Globus pallidus (tissue), 1 donor: Measurements from ENCODE around the gene QKI.

Source experiments
- DNase-seq: peaks from one replicate; pipeline ENCODE4 v3.0.0-alpha.2; 2015; ENCODE audit warnings: low spot score

Gene QKI

DNA sequence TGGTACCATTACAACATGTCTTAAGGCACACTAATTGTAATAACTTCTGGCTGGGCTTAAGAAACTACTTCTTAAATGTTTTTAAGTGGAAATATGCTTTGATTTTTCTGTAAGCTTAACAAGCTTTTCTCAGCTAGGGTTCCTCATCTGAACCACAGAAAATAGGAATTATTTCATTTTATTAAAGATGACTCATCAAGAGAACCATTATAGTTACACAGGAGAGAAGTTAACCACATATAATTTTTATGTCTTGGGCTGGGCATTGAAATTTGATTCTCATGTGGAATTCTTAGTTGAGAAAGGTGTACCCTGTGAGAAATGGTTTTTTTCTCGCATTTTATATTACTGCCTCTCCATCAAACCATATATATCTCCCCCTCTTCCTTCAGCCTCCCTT lies 75.1 kb downstream of the QKI start:
- no peak for DNase-seq

DNA sequence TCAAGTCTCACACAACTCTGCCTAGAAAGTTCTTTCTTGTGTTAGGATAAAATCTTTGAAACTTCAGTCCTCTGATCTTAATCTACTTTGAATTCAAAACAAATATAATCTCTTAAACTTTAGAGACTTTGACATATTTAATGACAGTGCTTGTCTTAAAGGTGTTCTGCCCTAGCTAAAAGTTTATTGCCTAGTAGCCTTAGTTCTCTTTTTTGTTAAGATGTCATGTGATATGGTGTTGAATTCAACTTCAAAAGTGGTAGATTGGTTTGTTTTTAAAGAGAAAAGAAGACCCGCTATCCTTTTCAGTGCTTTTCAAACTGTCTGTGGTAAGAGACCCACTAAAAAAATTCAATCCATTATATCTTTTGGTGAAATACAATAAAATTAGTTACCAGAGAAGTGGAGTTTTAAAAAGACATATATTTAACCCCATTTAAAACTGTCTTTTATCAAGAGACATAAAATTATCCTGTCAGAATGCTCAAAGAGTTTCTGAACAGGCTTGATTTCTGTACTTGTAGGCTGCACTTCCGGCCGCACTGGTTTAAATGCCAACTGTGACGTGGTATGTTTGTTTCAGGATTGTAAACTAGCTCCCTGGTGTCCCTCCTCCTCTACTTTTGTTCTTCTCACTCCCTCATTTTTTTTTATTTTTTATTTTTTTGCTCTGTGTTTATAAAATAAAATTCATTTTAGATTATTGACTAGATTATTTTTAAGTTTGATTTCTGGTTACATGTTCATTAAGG lies 76.5 kb downstream of the QKI start:
- DNase-seq, result peak; percentile 63

DNA sequence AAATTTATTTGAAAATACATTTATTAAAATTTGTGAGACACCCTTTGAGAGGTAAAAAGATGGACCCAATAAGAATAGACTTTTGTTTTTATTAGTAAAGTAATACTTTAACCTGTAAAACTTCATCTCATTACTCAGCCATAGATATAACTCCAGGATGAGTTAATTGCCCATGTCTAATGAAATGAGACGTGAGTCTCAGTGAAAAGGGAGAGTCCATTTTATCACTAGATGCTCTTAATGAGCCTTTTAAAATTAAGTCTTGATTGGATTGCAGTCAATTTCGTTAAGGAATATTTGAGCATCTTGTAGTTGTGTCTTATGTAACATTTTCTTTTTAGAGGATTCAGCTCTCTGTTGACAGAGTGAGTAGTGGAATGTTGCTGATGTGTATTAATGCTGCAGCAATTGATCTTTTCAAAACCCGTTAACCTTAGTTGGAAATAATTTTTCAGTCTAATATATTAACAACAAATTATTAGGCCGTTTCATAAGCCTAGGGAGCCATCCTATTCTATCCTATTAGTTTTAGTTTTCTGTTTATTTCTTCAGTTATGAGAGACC lies 77.3 kb downstream of the QKI start:
- DNase-seq, result no peak

DNA sequence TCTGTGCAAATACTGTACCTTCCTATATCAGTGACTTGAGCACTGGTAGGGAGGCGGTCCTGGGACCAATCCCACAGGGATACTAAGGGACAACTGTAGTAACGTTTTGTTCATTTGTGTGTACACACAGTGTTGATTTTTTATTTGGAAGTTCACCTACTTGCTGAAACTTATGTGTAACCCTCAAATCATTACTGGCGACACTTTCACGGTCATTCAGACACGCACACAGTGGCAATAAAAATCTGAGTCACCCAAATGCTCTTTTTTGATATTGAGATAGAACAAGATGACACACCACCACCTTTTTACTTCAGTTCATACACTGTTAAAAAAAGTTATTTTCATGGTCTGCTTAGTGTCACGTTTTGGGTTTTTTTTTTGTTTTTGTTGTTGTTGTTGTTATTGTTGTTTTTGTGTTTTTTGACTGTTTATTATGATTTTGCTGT lies 79.8 kb downstream of the QKI start:
- DNase-seq, result no peak

DNA sequence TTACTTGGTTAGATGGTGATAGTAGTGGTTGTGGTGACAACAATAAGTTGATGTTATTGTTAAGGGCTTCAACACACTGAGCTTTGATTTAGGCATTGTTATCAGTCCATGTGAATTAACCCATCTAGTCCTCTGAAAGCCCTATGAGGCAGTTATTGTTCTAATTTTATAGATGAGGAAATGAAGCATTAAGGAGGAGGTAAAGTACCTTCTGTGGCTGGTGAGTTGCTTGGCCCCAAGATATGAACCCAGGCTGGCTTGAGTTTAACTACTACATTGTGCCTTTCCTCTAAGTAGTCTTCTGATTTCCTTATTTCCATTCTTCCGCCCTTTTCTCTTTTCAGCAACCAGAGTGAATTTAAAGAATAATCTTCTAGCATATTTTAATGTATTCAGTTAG lies 81.7 kb downstream of the QKI start:
- DNase-seq, result no peak

DNA sequence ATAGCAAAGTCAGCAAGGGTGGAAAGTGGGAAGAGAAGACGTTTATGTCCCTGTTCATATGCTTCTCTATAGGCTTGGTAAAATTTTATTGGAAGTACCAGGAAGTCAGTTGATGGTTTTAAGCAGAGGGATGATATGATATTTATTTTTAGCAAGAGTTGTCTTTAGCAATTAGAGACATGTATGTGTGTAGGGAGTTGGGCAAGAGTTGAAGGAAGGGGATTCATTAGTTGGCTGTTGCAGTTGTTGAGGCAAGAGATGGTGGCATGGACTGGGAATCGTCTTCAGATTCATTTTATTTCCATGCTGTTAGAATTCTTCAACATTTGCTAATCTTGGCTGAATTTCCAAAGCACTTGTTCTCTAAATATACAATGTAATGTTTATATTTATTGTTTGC lies 85.6 kb downstream of the QKI start:
- no peak for DNase-seq

DNA sequence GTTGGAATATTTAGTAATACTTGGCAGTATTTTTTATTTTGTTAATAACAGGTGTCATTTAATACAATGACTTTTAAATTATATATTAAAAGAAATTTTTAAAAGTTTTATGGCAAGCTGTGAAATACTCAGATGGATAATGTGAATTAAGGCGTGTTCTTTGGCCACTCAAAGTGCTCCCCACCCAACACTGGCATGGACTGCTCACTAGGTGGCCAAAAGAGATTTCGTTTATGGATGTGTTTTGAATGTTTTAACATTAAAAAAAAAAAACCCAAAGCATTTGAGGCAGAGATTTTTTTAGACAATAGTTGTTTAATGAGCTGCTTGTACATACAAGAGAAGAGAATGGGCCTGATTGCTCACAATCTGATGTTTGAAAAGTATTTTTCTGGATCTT lies 86.5 kb downstream of the QKI start:
- no peak for DNase-seq

DNA sequence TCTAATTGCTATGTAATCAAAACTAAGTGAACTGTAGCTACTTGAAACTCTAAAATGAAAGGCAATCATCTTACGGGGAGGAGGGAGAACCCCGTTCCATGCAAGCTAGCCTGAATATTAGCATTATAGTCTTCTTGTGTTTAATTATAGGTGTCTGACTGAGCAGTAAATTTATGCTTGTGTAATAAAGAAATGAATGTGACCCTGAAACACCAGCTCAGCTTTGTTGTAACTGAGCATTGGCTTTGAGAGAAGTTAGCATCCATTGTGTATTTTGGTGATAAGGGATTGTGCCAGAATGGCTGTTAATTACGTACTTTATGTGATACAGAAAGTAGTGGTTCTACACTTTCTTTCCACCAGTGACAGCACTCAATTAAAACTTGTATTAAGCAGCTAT lies 86.9 kb downstream of the QKI start:
- DNase-seq, result no peak

DNA sequence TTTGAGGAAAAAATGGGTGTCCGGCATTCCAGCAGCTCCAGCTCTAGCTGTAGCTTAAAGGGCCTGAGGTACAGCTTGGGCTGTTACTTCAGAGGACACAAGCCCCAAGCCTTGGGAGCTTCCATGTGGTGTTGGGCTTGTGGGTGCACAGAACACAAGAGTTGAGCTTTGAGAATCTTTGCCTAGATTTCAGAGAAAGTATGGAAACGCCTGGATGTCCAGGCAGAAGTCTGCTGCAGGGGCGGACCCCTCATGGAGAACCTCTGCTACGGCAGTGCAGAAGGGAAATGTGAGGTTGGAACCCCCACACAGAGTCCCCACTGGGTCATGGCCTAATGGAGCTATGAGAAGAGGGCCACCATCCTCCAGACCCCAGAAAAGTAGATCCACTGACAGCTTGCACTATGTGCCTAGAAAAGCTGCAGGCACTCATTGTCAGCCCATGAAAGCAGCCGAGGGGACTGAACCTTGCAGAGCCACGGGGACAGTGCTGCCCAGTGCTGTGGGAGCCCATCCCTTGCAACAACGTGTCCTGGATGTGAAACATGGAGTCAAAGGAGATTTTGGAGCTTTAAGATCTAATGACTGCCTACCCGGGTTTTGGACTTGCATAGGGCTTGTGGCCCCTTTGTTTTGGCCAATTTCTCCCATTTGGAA lies 90.6 kb downstream of the QKI start:
- no peak for DNase-seq

DNA sequence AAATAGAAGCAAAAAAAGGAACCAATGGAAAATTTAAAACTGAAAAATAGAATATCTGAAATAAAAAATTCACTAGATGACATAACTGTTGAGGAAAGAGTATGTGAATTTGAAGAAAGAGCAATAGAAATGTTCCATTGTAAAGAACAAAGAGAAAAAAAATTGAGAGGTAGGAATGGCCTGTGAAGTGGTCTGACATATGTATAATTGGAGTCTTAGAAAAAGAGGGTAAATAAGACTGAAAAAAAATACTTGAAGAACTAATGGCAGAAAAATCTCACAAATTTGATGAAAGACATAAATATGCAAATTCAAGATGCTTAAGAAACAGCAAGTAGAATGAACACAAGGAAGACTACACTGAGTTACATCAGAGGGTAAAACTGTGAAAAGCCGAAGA lies 93.4 kb downstream of the QKI start:
- no peak for DNase-seq

DNA sequence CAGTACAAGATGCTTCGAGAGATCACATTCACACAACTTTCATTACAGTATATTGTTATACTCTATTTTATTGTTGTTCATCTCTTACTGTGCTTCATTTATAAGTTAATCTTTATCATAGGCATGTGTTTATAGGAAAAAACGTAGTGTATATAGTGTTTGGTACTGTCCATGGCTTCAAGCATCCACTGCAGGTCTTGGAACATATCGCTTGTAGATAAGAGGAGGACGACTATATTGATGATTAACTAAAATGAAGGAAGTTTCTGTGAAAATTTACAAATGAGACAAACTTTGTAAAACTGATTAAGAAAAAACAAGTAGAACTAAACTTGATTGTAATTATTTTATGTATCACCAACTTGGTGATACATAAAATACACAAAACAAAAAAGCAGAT lies 98.5 kb downstream of the QKI start:
- DNase-seq, result no peak

DNA sequence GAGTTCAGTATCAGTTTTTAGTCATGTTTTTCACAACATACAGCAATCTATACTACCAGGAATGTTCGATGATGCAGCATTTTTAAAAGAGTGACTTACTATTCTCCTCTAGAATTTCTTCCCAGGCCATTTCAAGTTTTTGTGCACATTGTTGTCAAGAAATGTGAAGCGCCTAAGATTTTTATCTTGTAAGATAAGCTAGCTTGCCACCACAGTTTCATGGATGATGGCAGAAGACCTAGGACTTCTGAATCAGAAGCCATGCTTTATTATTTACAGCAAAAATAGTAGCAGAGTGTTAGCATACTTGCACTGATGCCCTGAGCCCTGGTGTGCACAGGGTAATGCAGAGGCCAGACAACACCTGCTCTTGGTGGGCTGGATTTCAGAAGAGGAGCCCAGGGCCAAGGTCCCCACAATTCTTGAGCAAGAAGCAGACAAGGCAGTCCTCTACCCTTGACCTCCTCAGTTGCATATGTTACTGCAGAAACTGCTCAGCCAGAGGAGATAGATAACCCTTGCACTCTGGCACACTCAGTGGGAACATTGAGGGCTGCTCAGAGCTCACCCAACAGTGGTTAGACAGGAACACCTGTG lies 99.2 kb downstream of the QKI start:
- no peak for DNase-seq

DNA sequence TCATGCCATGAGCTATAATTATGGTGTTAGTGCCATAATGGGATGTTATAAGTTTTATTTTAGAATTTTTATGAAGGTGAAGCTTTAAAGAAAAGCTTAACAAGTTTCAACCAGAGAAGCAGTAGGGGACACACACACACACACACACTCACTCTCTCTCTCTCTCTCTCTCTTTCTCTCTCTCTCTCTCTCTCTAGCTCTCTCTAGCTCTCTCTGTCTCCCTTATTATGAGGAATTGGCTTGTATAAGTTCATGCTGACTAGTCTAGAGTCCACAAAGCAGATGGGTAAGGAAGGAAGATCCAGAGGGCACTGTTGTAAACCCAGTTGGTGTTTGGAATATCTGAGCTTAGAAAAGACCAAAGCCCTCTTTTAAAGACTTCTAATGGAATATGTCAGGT lies 102.4 kb downstream of the QKI start:
- no peak for DNase-seq

DNA sequence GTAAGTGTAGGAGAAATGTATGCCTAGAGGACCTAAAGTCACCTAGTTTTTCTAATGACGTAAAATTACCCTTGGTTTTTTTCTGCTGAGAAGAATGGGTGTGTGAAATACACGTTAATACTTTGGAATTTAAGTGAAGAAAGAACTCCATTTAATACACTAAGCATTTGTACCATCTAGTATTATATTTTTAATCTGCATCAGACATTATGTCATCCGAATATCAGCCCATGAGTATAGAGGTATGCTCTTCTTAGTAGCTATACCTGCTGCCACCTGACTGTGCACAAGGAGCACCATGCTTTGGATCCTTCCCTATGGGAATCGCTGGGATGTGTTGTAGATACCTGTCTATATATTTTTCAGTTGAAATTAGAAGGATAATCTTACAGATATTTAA lies 106.4 kb downstream of the QKI start:
- no peak for DNase-seq

DNA sequence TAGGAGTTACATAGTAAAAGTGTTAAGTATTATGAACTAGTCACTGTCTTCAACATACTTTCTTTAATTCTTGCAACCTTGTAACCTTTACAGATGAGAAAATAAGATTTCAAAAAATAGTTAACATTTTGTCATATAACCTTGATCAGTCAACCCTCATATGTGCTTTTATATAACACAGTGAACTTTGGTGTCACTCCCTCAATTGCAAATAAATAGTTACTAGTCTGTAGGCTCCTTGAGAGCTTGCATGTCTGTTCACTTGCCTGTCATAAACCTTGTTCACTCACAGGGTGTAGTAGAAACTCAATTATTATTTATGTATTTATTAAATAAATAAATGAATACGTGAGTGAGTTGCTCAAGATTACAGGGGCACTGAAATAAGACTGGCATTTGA lies 107.5 kb downstream of the QKI start:
- DNase-seq, result no peak

DNA sequence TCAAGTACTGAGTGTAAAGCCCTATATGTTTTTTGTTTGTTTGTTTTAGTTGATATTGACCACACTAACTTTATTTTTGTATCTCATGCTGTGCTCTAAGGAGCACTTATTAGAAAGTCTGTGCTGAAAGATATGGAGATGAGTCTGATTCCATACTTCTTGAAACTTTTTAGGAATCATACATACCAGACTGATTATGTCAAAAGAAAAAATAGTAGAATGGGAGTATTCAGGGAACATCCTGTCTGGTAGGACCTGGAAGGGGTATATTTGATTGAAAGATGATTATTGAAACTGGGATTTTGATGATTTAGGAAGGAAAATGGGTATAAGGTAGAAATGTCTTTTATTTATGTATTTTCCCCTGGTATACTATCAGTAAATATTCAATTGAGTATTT lies 111.4 kb downstream of the QKI start:
- DNase-seq, result no peak

DNA sequence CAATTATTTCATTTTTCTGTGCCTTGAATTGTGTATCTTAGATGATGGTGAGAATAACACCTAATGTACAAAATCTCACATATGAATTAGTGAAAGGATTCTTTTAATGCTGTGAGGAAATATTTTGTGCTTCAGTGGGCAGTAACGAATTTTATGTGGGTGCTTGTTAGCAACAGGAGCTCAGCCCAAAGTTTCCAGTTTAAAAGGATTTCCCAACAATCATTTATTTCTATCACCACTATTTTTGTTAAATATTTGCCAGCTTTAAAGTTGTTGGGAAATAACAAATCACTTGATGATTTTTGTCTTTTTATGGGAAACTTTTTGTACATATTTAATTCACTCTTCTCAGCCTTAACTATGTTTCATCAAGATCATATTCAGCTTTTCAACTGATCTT lies 111.8 kb downstream of the QKI start:
- no peak for DNase-seq

DNA sequence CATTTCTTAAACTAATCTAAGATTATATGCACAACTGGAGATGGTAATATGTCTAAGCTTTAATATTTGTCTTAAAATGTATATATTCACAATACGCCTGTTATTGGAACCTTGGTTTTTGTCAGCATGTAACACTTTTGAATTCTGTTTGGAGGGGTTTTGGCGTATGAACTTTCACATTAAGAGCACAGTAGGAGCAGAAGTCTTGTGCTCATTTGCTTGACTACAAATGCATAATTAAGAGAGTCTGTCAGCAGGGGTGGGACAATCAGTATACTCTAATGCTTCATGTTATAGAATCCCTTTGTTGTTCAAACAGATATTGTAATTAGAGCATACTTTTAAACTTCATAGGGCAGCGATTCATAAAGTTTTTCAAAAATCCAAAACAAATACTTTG lies 112.8 kb downstream of the QKI start:
- DNase-seq, result no peak

DNA sequence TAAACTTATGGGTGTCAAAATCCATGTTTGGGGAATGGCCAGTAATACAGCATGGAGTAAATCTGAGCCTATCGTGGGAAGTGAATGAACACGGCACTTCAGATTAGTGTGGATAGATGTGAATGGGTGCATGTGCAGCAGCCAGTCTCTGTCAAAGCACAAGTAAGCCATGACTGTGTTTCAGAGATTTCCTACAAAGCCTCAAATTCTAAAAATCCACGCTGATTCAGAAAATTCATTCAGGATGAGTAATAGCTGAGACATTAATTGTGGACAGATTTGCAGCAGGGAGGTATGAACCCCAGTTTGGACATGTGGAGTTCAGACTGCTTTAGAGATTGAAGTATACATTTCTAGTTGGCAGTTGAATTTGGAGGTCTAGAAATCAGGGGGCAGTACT lies 115.1 kb downstream of the QKI start:
- DNase-seq, result no peak

DNA sequence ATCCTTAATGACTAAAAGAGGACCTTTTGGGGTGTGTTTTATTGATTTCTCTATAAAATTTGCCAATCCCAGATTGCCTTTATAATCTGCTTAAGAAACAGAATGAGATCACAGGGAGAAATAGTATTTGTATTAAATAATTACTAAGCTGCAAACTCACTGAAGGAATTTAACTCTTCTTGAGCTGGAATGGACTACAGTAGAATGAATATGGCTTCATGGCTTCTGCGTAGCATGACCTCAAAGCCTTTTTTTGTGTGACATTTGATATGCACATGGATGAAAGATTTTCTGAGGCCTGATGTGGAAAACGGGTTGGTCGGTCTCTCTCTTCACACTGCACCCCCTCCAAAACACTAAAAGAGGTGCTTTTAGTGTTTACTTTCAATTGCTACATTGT lies 115.9 kb downstream of the QKI start:
- DNase-seq, result no peak

DNA sequence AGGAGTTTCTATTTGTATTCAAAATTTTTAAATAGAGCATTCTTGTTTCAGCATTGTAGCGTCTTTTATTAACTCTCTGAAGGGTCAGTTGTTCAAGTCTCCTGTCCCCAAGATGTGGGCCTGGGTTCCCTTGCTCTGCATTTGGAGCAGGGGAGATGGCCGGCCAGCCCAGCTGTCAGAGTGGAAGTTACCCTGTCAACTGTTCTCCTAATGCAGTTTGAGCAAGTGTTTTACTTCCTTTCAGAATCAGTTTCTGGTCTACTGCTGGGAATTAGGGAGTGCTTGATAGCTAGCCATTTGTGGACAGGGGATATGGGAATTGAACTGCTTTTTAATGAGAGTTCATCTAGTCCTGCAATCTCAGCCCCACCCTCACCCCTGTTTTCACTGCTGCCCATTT lies 116.6 kb downstream of the QKI start:
- no peak for DNase-seq

DNA sequence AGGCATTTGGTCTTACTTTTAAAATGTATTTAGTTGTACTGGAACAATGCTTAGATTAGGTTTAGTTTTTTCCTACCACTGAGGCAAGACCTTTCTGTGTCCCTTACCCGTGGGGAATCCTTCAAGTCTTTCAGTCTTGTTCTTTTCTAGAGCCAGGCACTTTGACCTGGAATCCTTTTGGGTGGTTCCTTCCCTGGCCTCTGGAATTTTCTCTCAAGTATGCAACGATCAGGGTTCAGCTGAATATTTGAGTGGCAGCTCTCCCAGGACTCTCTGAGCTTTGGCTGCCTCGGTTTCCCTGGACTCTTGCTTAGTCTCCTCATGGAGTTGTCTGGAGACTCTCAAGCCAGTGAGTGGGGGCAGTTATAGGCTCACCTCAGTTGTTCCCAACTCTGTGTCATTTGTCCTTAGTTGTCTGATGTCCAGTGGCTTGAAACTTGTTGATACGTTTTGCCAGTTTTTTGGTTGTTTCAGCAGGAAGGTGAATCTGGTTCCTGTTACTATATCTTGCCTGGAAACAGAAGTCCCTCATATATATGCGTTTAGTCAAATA lies 118.1 kb downstream of the QKI start:
- DNase-seq, result no peak

DNA sequence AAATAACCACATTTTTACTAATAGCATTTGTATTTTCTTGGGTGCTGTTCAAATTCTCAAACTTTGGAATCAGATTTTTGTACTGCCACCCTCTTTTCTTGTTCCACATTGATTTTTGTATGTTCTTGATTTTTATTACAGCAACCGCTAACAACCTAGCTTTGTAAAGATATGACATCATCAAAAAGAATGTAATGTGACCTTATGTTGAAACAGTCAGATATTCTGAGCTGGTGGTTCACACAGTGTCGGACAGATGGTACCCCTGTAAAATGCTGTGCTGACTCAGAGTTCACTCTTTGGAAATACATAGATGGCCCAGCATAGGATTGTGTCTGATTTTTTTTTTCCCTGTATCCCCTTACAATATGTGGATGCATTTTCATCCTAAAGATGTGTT lies 118.9 kb downstream of the QKI start:
- no peak for DNase-seq
